GM19099 (cell line): ENCODE data around the gene SLC17A7.

Source experiments
- POLR2A ChIP-seq: IDR thresholded peaks from 3 replicates; pipeline ENCODE4 v1.6.1; 2011; ENCODE audit warnings: low read depth; ENCODE audit not compliant: insufficient read length; ENCODE audit errors: extremely low read depth

SLC17A7 gene

DNA sequence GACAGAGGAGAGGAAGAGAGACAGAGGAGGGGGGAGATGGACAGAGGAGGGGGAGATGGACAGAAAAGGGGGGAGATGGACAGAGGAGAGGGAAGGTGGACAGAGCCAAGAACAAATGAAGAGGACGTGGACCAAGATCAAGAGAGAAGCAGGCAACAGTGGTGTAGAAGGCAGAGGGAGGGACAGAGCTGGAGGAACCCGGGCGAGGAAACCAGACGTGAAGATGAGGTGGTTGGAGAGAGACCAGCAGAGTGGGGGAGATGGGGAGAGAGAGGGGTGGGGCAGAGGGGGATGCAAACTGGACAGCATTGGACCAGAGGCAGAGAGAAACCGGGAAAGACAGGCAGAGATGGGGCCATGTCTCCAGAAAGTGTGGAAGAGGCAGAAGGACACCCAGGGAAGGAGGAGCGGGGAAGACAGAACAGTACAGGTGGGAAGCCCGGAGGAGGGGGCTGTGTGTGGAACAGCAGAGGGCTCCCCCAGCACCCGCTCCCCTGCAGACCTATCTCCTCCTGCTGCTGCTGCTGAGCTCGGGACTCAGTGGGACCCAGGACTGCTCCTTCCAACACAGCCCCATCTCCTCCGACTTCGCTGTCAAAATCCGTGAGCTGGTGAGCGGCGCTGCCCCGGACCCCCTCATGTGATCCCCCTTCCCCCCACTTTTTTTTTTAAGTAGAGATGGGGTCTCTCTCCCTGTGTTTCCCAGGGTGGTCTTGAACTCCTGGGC is 34.0 kb upstream of the SLC17A7 start:
- no peak for TF ChIP-seq POLR2A

DNA sequence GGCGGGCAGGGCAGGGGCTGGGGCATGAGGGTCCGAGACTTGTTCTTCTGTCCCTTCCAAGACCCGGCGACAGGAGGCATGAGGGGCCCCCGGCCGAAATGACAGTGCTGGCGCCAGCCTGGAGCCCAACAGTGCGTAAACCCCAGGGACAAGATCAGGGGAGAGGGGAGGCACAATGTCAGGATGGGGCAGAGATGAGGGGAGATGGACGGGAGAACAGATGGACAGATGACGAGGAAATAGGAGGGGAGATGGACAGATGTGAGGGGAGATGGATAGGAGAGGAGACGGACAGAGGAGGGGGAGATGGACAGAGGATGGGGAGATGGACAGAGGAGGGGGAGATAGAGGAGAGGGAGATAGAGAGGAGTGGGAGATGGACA is 33.2 kb upstream of the SLC17A7 start:
- no peak for TF ChIP-seq POLR2A

DNA sequence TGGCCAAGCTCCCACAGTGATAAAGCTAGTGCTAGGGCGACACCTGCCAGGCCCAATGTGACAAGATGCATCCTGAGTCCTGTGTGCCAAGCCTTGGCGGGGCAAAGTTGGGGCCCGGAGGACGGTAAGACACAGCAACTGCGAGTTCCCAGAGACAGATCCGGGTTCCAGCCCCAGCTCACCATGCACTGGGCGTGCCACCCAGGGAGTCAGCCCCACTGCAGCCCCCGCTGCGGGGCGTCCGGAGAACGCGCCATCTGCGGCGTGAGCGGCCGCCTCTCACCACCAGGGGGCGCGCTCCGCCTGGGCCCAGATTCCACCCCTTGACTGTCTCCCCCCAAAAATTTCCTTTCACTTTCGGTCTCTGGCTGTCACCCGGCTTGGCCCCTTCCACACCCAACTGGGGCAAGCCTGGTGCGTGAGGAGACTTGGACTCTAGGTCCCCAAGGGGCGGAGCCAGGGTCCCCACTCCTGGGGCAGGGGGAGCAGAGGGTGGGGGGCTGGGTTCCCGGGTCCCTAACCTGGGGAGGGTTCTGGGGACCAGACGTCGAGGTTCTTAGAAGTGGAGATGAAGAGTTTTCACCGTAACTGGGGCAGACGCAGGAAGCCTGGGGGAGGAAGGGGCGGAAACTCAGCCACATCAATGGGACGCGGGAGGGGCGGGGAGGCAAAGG is 32.7 kb upstream of the SLC17A7 start, which contains the start of gene FLT3LG:
TSS of gene FLT3LG (plus strand) at position 348 of the 674 bp plus-strand sequence. CDS start 425 bp downstream, outside the sequence.
- TF ChIP-seq POLR2A, result peak; percentile 64

DNA sequence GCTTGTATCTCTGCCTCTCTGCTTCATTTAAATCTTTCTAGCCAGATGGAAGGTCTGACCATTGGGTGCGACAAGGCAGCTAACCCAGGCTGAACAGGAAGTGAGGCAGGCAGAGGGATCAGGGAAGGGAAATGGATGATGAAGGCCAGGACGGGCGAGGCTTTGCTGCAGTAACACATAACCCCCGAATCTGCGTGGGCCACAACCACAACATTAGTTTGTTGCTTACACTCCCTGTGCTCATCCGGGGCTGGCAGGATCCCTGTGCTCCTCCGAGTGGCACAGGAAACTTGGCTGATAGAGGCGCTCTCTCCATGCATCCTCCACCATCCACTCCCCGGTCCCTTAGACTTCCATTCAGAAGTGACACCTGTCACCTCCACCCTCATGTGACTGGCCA is 31.6 kb upstream of the SLC17A7 start:
- no peak for TF ChIP-seq POLR2A

DNA sequence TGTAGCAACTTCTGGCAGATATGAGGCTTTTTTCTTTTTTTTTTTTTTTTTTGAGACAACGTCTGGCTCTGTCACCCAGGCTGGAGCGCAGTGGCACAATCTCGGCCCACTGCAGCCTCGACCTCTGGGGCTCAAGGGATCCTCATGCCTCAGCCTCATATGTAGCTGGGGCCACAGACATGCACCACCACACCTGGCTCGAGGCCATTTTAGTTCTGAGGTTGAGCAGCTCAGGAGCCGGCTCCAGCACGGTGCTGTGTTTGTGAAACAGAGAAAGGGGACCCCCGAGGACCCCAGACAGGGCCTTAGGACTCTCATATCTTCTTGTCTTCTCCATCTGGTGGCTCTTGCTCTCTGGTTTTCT is 29.3 kb upstream of the SLC17A7 start:
- TF ChIP-seq POLR2A, result no peak

DNA sequence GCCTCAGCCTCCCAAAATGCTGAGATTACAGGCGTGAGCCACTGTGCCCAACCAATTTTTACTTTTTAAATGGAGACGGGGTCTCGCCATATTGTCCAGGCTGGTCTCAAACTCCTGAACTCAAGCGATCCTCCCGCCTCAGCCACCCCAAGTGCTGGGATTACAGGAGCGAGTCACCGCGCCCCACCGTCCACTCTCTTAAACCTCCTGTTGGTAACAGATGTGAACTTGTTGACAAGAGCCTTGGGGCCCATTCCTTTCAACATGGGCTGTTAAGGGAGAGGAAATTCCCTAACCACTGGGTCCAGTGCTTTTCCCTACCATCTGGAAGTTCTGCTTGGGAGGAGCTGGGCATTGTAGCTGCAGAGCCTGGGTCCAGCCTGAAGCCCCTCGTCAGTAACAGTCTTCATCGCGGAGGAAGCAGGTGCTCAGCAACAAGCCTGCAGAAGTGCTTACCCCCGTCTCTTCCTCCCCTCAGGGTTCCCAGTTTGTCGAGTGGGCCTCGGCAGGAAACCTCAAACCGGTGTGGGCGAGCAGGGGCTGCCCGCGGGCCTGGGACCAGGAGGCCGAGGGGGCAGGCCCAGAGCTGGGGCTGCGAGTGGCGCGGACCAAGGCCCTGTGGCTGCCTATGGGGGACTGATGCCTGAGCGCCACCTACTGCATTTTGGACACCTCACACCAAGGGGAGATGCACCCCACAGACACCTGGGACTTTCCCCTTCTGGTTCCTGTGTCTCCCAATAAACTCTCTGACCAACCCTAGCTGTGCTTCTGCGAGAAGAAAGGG is 28.7 kb upstream of the SLC17A7 start:
- TF ChIP-seq POLR2A, result peak; percentile 30

DNA sequence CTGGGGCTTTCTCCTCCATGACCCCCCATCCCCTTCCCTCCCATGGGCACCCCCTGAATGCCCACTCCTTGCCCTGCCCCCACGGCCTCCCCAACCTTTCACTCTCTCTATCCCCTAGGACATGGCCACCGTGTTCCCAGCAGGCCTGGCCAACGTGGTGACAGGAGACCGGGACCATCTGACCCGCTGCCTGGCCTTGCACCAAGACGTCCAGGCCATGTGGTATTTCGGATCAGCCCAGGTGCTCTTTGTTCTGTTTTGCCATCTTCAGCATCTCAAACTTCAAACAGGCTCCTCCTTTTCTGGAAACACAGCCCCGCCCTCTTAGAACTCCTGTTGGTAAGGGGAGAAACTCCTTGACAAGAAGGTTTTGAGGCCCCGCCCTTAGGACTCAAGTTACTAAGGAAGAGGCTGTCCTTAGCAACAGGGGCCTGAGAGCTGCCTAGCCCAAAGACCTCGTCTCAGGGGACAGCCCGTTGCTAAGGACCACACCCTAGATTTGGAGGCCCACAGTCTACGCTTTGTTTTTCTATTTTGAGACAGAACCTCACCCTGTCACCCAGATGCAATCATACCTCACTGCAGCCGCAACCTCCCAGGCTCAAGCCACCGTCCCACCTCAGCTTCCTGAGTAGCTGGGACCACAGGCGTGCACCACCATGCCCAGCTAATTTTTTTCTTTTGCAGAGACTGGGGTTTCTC is 27.6 kb upstream of the SLC17A7 start:
- TF ChIP-seq POLR2A, result no peak

DNA sequence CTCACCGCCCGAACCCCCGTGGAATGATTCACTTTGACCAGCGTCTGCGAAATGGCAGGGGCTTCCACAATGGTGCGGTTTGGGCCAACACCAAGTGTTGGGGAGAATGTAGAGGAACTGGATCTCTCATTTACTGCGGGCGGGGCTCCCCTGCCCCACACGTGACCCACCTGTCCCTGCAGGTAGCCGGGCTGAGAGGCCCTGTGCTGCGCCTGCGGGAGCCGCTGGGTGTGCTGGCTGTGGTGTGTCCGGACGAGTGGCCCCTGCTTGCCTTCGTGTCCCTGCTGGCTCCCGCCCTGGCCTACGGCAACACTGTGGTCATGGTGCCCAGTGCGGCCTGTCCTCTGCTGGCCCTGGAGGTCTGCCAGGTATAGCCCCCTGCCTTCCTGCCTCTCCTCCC is 26.9 kb upstream of the SLC17A7 start:
- TF ChIP-seq POLR2A, result no peak

DNA sequence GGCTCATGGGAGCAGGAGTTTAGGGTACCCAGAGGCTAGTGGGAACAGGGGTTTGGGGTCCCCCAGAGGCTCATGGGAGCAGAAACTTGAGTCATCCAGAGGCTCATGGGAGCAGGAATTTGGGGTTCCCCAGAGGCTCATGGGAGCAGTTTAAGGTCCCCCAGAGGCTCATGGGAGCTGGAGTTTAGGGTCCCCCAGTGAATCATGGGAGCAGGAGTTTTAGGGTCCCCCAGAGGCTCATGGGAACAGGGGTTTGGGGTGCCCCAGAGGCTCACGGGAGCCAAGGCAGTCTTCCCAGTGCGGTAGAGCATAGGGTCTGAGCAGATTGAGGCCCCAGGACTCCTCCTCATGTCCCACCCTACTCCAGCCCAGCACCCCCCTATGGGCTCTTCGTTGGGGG is 24.0 kb upstream of the SLC17A7 start:
- TF ChIP-seq POLR2A, result no peak

DNA sequence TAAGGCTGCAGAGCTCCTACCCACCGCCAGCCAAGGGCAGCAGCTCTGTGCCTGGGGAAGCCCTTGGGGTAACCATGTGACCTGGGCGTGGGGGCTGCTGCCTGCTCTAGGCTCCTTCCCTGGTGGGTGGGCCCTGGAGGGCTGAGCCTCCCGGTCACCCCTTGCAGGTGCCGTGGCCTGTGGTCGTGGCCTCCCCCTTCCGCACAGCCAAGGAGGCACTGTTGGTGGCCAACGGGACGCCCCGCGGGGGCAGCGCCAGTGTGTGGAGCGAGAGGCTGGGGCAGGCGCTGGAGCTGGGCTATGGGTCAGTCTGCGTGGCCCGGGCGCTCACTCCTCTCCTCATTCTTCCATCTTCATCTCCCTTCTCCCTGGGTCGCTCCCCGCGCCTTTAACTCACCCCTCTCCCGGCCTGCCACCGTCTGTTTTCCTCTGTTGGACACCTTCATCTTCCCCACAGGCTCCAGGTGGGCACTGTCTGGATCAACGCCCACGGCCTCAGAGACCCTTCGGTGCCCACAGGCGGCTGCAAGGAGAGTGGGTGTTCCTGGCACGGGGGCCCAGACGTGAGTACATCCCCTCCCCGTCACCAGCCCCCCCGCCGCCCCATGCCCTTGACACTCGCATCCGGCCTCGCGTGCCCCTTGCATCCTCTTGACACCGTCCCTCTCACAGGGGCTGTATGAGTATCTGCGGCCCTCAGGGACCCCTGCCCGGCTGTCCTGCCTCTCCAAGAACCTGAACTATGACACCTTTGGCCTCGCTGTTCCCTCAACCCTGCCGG is 22.8 kb upstream of the SLC17A7 start:
- no peak for TF ChIP-seq POLR2A

DNA sequence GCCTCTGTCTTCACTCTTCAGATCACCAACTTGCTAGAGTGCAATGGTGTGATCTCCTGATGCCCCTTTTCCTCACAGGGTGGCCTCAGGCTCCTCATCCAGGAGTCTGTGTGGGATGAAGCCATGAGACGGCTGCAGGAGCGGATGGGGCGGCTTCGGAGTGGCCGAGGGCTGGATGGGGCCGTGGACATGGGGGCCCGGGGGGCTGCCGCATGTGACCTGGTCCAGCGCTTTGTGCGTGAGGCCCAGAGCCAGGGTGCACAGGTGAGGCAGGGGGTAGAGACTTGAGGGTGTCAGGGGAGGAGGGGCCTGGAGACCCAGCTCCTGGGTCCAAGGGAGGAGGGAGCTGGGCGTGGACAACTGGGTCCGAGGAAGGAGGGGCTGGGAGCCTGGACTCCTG is 21.2 kb upstream of the SLC17A7 start:
- no peak for TF ChIP-seq POLR2A

DNA sequence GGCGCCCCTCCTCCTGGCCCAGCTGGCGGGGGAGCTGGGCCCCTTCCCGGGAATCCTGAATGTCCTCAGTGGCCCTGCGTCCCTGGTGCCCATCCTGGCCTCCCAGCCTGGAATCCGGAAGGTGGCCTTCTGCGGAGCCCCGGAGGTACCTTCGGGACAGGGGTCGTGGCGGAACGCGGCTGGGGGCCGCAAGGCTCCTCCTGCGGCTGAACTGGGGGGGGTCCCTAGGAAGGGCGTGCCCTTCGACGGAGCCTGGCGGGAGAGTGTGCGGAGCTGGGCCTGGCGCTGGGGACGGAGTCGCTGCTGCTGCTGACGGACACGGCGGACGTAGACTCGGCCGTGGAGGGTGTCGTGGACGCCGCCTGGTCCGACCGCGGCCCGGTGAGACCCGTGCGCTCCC is 20.3 kb upstream of the SLC17A7 start:
- TF ChIP-seq POLR2A, result no peak

DNA sequence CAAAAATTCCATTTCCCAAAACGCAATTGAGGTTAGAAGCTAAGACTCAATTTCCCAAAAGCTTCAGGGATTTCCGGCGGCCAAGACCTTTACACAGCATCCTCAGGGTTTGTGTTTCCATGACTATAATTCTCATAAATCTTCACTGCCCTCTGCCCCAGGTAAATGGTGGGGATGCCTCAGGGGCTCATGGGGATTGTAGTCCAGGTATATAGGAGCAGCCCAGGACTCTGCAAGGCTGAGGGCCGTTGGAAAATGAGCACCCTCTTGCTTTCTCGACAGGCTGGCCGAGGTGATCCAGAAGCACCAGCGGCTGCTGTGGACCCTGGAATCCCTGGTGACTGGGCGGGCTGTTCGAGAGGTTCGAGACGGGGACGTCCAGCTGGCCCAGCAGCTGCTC is 18.1 kb upstream of the SLC17A7 start:
- no peak for TF ChIP-seq POLR2A

DNA sequence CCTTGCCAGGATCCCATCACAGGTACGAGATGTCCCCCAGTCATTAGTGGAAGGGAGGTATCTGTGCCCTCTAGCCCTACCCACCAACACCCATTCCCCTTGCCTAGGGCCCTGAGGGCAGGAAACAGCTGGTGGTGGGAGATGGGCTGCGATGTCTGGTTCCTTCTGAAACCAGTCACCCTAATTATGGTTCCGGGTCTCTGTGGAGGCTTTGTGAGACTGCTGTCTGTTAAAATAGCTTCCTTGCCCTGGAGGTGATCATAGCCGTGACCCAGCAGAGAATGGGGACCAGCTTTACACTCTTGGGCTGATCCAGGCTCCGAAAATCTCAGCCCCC is 17.2 kb upstream of the SLC17A7 start:
- no peak for TF ChIP-seq POLR2A

DNA sequence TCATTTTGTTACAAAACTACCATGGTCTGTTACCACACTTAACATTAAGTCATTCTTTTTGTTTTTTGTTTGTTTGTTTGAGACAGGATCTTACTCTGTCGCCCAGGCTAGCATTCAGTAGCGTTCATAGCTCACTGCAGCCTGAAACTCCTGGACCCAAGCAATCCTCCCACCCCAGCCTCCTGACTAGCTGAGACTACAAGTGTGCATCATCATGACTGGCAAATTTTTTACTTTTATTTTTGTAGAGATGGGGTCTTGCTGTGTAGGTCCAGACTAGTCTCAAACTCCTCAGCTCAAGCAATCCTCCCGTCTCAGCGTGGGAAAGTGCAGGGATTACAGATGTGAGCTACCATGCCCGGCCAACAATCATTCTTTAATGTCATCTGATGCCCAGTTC is 15.0 kb upstream of the SLC17A7 start:
- TF ChIP-seq POLR2A, result no peak
